ENCODE results near the gene RAPGEF4.

DNA sequence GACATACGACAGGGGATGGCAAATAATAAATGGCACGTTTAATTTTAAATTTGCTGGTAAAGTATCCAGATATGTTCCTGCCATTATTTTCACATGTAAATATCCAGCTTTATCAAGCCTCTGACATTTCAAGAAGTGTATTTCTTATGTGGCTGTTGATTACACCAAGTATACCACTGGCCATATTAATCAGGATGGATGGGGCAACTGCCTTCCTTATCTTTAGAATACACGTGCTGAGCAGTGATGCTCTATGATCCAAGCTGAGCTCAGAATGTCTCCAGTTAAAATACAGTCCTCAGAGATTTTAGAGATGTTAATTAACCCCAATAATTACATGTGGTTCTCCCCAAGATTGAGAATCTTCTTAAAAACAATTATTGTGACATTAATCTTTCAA, 38.3 kb upstream of the RAPGEF4 start:
- TF ChIP-seq EZH2phosphoT487 (IDR thresholded peaks at IDR 0.05; ENCODE audit: low read depth) = no peak
- TF ChIP-seq, protein P1, sequence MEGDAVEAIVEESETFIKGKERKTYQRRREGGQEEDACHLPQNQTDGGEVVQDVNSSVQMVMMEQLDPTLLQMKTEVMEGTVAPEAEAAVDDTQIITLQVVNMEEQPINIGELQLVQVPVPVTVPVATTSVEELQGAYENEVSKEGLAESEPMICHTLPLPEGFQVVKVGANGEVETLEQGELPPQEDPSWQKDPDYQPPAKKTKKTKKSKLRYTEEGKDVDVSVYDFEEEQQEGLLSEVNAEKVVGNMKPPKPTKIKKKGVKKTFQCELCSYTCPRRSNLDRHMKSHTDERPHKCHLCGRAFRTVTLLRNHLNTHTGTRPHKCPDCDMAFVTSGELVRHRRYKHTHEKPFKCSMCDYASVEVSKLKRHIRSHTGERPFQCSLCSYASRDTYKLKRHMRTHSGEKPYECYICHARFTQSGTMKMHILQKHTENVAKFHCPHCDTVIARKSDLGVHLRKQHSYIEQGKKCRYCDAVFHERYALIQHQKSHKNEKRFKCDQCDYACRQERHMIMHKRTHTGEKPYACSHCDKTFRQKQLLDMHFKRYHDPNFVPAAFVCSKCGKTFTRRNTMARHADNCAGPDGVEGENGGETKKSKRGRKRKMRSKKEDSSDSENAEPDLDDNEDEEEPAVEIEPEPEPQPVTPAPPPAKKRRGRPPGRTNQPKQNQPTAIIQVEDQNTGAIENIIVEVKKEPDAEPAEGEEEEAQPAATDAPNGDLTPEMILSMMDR (IDR thresholded peaks at IDR 0.05; ENCODE audit: low read depth, low read length) = no peak
